Keratinocyte (primary cell): Measurements from ENCODE around the gene IFT43. TPM values are rescaled to one million over a fixed set of nuclear protein-coding genes. Genes with fewer than 3 reads are reported as not detected.

ENCODE experiments used
- DNase-seq: peaks from one replicate; pipeline ENCODE4 v3.0.0-alpha.2; 2011; ENCODE audit warnings: low read depth, missing footprints, low spot score
- FAIRE-seq: peaks from 2 replicates; lab custom pipeline; 2011; peaks lifted over from hg19 to GRCh38; lab: Jason Lieb, UNC
- H2AFZ ChIP-seq: 2 replicates; pipeline ENCODE4 v1.6.0; 2012; ENCODE audit warnings: low read length, control low read depth, inconsistent platforms; ENCODE audit not compliant: control insufficient read depth
- H3K27ac ChIP-seq: 2 replicates; pipeline ENCODE4 v1.5.1; 2011; ENCODE audit warnings: low read length; ENCODE audit not compliant: control insufficient read depth, insufficient read depth
- H3K27me3 ChIP-seq: 3 replicates; pipeline ENCODE4 v1.6.0; 2011; ENCODE audit warnings: low read length; ENCODE audit not compliant: control insufficient read depth, insufficient read depth; ENCODE audit errors: extremely low read depth
- H3K36me3 ChIP-seq, 2 experiments: 2 replicates in 1 of 2; 3 replicates in 1 of 2; pipeline ENCODE4 v1.5.1; 2011; ENCODE audit warnings: low read length in 2 of 2, mild to moderate bottlenecking in 1 of 2; ENCODE audit not compliant: control insufficient read depth in 2 of 2, insufficient read depth in 2 of 2; ENCODE audit errors: extremely low read depth in 1 of 2
- H3K4me1 ChIP-seq: 3 replicates; pipeline ENCODE4 v1.5.1; 2011; ENCODE audit warnings: low read length; ENCODE audit not compliant: control insufficient read depth, insufficient read depth; ENCODE audit errors: extremely low read depth
- H3K4me2 ChIP-seq: 3 replicates; pipeline ENCODE4 v1.6.0; 2011; ENCODE audit warnings: low read depth, low read length; ENCODE audit not compliant: control insufficient read depth, insufficient read depth; ENCODE audit errors: extremely low read depth
- H3K4me3 ChIP-seq, 3 experiments: fragments of 200-600 bp in 1 of 3; sonication (generic) in 1 of 3; 2 replicates in 2 of 3; 3 replicates in 1 of 3; pipeline ENCODE4 v1.5.1; 2011 to 2016; ENCODE audit warnings: low read length in 3 of 3, mild to moderate bottlenecking in 3 of 3, control low read depth in 2 of 3, inconsistent platforms in 1 of 3, low read depth in 1 of 3, mixed read lengths in 1 of 3, mixed run types in 1 of 3, moderate library complexity in 1 of 3; ENCODE audit not compliant: control insufficient read depth in 2 of 3, insufficient read depth in 2 of 3; ENCODE audit errors: extremely low read depth in 1 of 3
- H3K79me2 ChIP-seq: 2 replicates; pipeline ENCODE4 v1.6.0; 2012; ENCODE audit warnings: low read length; ENCODE audit not compliant: control insufficient read depth, insufficient read depth
- H3K9ac ChIP-seq: 3 replicates; pipeline ENCODE4 v1.6.0; 2011; ENCODE audit warnings: low read length; ENCODE audit not compliant: control insufficient read depth, insufficient read depth; ENCODE audit errors: extremely low read depth
- H3K9me1 ChIP-seq: 3 replicates; pipeline ENCODE4 v1.6.0; 2011; ENCODE audit warnings: low read length; ENCODE audit not compliant: control insufficient read depth, insufficient read depth; ENCODE audit errors: extremely low read depth
- H3K9me3 ChIP-seq: 2 replicates; pipeline ENCODE4 v1.5.1; 2012; ENCODE audit warnings: low read depth, low read length; ENCODE audit not compliant: control insufficient read depth
- H4K20me1 ChIP-seq: 3 replicates; pipeline ENCODE4 v1.6.0; 2011; ENCODE audit warnings: low read length; ENCODE audit not compliant: control insufficient read depth, insufficient read depth; ENCODE audit errors: extremely low read depth
- EZH2 ChIP-seq: IDR thresholded peaks from one replicate; pipeline ENCODE4 v1.6.1; 2012; ENCODE audit warnings: inconsistent platforms, mild to moderate bottlenecking, low read length, moderate library complexity
- dilution Hi-C: fragments of 300-500 bp; cut with MboI; formaldehyde crosslinking; loops from one replicate; pipeline ENCODE4 v1.7.0; 2020; ENCODE audit warnings: low sequenced_read_pairs; ENCODE audit not compliant: extremely low pct_ligation_motif_present
- polyA plus RNA-seq, 5 experiments: library from polyadenylated mRNA; depleted of rRNA in 3 of 5; stranded (reverse) in 3 of 5; stranded (forward) in 1 of 5; unstranded in 1 of 5; fragments of >200 nt; gene quantifications; 1 replicate in 1 of 5; 2 replicates in 3 of 5; 3 replicates in 1 of 5; pipeline versions ENCODE4 v1.2.1 to v1.2.3, GENCODE V29; 2011 to 2012; ENCODE audit warnings: missing spikeins in 2 of 5, low read depth in 1 of 5, low replicate concordance in 1 of 5
- TF ChIP-seq, protein P1 (sequence below), 3 experiments: IDR thresholded peaks in 1 of 3; conservative IDR thresholded peaks in 1 of 3; optimal IDR thresholded peaks in 1 of 3; 2 replicates in 2 of 3; 3 replicates in 1 of 3; pipeline versions ENCODE3 to v1.5.1; 2011; ENCODE audit warnings: low read length in 3 of 3, mild to moderate bottlenecking in 3 of 3, moderate library complexity in 2 of 3, control low read depth in 1 of 3, inconsistent platforms in 1 of 3; ENCODE audit not compliant: insufficient read depth in 2 of 3; ENCODE audit errors: extremely low read depth in 1 of 3

IFT43 gene
- polyA plus RNA-seq, 1 donor (not counting 4 experiments of a cell fraction or from before 2014, with no cell fraction given), result 41.6 TPM

- H3K27ac ChIP-seq, result peak overlapping the region; percentile 53
- no peaks in the 10 kb centered on the region for H3K36me3 ChIP-seq
Observed at GRCh38 chr14:75982266-75983018, 3.1 kb upstream of the IFT43 start.

DNA sequence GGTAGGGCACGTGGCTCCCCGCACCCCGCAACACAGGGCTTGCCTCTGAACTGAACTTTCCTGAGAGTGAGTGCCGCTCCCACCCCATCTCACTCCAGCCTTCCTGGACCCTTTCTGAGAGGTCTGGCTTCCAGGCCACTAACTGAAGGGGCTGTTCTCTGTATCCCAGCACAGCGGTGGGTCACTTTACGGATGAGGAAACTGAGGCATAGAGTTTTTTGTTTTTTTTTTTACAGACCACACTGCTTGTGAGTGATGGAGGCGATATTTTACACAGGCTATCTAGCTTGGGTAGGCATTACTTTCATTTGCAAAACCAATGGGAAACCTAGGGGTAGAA lies 2.6 kb upstream of the IFT43 start:
- peaks cover 27% of the 10 kb centered on the region for H3K4me1 ChIP-seq
- H3K27ac ChIP-seq, result no peak overlapping the region
- TF ChIP-seq, protein P1, sequence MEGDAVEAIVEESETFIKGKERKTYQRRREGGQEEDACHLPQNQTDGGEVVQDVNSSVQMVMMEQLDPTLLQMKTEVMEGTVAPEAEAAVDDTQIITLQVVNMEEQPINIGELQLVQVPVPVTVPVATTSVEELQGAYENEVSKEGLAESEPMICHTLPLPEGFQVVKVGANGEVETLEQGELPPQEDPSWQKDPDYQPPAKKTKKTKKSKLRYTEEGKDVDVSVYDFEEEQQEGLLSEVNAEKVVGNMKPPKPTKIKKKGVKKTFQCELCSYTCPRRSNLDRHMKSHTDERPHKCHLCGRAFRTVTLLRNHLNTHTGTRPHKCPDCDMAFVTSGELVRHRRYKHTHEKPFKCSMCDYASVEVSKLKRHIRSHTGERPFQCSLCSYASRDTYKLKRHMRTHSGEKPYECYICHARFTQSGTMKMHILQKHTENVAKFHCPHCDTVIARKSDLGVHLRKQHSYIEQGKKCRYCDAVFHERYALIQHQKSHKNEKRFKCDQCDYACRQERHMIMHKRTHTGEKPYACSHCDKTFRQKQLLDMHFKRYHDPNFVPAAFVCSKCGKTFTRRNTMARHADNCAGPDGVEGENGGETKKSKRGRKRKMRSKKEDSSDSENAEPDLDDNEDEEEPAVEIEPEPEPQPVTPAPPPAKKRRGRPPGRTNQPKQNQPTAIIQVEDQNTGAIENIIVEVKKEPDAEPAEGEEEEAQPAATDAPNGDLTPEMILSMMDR (optimal IDR thresholded peaks at IDR 0.05 in 1 of 3, IDR thresholded peaks at IDR 0.05 in 1 of 3, conservative IDR thresholded peaks at IDR 0.05 in 1 of 3; ENCODE audit: extremely low read depth in 1 of 3, insufficient read depth in 2 of 3, low read length in 3 of 3), result no peak
- no peak for TF ChIP-seq EZH2

More at GRCh38 chr14:75982266-75983018, 3.1 kb upstream of the IFT43 start:
- H3K9ac ChIP-seq, result peak overlapping the region; percentile 76
- H3K4me1 ChIP-seq, result peaks cover 26% of the 10 kb centered on the region
- H4K20me1 ChIP-seq, result no peaks in the 10 kb centered on the region
- no peaks in the 10 kb centered on the region for H3K9me1 ChIP-seq
- no peaks in the 10 kb centered on the region for H3K9me3 ChIP-seq
- H3K4me2 ChIP-seq, result peak overlapping the region; percentile 69
- peaks cover 10% of the 10 kb centered on the region for H3K79me2 ChIP-seq
- dilution Hi-C loops, result no loop called here
- H3K4me3 ChIP-seq, result peak overlapping the region; percentile 53 to 79 (median 59)
- no peak for TF ChIP-seq EZH2
- TF ChIP-seq, protein P1 (optimal IDR thresholded peaks at IDR 0.05 in 1 of 3, IDR thresholded peaks at IDR 0.05 in 1 of 3, conservative IDR thresholded peaks at IDR 0.05 in 1 of 3; ENCODE audit: extremely low read depth in 1 of 3, insufficient read depth in 2 of 3, low read length in 3 of 3), result peak; percentile 18 to 76 (median 70)
- DNase-seq (no peak), FAIRE-seq (no peak)
- peak overlapping the region; percentile 93 for H2AFZ ChIP-seq
- no peaks in the 10 kb centered on the region for H3K27me3 ChIP-seq

More for the DNA sequence above, 2.6 kb upstream of the IFT43 start:
- FAIRE-seq, result no peak
- Histone ChIP-seq H2AFZ (peak overlapping the region; percentile 68), H3K4me2 (peak overlapping the region; percentile 69), H3K79me2 (peaks cover 10% of the 10 kb centered on the region), H3K9me3 (no peaks in the 10 kb centered on the region), H3K9ac (peak overlapping the region; percentile 50), H3K9me1 (no peaks in the 10 kb centered on the region), H3K27me3 (no peaks in the 10 kb centered on the region), H3K4me3 (peak overlapping the region in 2 of 3 experiments; percentile 53 to 59), H3K36me3 (no peaks in the 10 kb centered on the region), H4K20me1 (no peaks in the 10 kb centered on the region)
- dilution Hi-C loops, result no loop called here
- no peak for DNase-seq
